ENCODE results near the gene OR2M2.

OR2M2 gene, protein sequence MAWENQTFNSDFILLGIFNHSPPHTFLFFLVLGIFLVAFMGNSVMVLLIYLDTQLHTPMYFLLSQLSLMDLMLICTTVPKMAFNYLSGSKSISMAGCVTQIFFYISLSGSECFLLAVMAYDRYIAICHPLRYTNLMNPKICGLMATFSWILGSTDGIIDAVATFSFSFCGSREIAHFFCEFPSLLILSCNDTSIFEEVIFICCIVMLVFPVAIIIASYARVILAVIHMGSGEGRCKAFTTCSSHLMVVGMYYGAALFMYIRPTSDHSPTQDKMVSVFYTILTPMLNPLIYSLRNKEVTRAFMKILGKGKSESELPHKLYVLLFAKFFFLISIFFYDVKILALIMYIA

DNA sequence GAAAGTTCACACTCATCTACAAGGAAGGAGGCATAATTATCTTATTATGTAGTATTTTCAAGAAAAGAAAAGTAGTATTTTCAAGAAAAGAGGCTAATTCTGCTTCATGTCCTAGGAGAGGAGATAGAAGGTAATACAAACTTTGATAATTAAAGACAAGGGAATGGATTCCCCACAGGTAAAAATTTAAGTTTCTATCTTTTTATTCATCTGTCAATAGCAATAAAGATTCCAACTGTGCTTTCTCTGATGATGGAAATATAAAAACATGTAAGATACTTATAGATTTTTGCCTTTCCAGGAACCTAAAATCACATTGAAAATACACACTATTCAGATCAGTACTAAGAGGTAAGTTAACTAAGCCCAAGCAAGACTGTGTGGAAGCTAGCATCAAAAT is at the start of gene OR2M2:
Gene OR2M2, plus strand, starts transcription at position 301 of the 400 bp plus-strand sequence. CDS start 5,165 bp downstream, outside the sequence.
- ATAC-seq (no peak), DNase-seq (no peak)

DNA sequence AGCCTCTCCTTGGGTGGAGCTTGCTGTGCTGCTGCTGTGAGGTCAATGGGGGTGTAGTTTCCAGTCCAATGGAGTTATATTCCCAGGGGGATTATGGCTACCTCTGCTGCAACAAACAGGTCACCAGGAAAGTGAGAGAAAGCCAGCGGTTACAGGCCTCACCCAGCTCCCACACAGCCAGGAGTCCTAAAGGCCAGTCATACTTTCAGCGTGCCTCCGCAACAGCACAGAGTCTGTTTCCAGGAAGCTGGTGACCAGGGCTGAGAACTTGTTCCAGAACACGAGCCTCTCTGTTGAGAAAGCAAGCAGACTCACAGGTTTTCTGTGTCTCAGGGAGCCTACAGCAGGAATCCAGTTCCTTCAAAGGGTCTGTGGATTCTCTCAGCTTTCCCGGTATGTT is 47.0 kb upstream of the OR2M2 start:
- ATAC-seq (no peak), DNase-seq (no peak)

- DNase-seq: no peak
- no peak for ATAC-seq
These were observed 37.8 kb upstream of the OR2M2 start for GRCh38 chr1:248136811-248137210.

GRCh38 chr1:248140846-248141245 is 33.8 kb upstream of the OR2M2 start:
- DNase-seq: no peak

GRCh38 chr1:248143311-248143710 is 31.3 kb upstream of the OR2M2 start:
- no peak for DNase-seq

More at GRCh38 chr1:248140846-248141245, 33.8 kb upstream of the OR2M2 start:
- ATAC-seq: no peak

GRCh38 chr1:248144513-248145198 is 30.0 kb upstream of the OR2M2 start, which contains the start of gene OR2M5:
TSS of gene OR2M5 (plus strand) at chr1:248145148. CDS start at chr1:248145148, 0 bp downstream.
- DNase-seq: no peak
- no peak for ATAC-seq

More at GRCh38 chr1:248143311-248143710, 31.3 kb upstream of the OR2M2 start:
- ATAC-seq: no peak

- no peak for ATAC-seq
These were observed 22.4 kb upstream of the OR2M2 start for GRCh38 chr1:248152056-248152827.

DNA sequence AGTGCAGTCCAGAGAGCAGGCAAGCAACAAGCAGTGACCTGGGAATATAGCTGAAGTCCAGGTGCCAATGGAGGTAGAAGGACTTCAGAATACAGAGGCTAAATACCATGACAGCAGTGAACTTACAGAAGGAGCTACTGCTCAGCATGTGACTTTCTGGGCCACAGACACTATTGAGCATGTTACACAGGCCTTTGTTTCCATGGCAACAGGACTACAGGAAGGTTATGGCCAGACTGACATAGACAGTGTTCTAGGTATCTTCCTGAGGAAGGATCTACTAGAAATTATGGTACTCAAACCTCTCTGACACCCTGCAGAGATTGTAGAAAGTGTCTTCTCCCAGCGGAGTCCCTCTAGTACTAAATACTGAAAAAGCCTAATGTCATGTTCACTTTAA is 18.7 kb upstream of the OR2M2 start:
- DNase-seq (no peak), ATAC-seq (no peak)

More at GRCh38 chr1:248152056-248152827, 22.4 kb upstream of the OR2M2 start:
- no peak for DNase-seq

DNA sequence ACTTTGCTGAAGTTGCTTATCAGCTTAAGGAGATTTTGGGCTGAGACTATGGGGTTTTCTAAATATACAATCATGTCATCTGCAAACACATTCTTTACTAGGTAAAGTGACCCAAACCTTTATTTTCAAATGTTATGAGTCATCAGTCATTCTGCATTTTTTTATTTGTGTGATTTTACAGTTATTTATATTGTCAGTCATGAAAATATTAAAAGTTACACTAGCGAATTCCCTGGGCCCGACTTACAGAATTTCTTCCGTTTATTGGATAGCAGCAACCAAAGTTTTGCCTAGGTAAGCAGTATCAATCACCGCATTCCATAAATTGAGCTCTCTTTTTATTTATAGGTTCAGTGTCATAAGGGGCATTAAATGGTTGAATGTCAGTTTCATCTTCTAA is 15.9 kb upstream of the OR2M2 start:
- DNase-seq (no peak), ATAC-seq (no peak)

DNA sequence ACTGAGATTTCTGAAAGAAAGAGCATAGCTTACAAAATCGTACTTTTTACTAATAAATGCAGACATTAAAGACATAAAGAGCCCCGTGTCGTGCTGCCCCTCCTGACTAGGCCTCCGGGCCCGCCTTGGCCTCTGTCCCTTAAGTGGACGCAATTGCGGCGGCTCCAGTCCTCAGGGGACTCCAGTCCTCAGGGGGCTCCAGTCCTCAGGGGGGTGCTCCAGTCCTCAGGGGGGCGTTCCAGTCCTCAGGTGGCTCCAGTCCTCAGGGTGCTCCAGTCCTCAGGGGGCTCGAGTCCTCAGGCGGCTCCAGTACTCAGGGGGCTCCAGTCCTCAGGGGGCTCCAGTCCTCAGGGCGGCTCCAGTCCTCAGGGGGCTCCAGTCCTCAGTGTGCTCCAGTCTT is 10.6 kb upstream of the OR2M2 start:
- ATAC-seq (no peak), DNase-seq (no peak)

DNA sequence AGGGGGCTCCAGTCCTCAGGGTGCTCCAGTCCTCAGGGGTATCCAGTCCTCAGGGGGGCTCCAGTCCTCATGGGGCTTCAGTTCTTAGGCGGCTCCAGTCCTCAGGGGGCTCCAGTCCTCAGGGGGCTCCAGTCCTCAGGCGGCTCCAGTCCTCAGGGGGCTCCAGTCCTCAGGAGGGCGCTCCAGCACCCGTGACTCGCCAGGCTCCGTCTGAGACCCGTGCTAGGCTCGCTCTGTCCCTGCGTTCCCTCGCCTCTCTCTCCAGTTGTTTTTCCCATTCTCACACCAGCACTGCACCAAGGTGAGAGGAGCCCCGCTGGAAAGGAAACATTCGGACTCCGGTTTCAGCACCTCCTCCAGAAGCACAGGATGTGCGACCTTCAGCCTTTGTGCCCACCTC is 9.4 kb upstream of the OR2M2 start:
- DNase-seq: no peak
- ATAC-seq: no peak

DNA sequence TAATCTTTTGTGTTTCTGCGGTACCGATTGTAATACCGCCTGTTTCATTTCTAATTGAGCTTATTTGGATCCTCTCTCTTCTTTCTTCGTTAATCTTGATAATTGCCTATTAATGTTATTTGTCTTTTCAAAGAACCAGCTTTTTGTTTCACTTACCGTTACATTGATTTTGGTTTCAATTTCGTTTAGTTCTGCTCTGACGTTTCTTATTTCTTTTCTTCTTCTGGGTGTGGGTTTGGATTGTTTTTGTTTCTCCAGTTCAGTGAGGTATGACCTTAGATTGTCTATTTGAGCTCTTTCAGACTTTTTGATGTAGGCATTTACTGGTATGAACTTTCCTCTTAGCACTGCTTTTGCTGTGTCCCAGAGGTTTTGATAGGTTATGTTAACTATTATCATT is 9.4 kb downstream of the OR2M2 start:
- ATAC-seq: no peak
- DNase-seq: no peak

DNA sequence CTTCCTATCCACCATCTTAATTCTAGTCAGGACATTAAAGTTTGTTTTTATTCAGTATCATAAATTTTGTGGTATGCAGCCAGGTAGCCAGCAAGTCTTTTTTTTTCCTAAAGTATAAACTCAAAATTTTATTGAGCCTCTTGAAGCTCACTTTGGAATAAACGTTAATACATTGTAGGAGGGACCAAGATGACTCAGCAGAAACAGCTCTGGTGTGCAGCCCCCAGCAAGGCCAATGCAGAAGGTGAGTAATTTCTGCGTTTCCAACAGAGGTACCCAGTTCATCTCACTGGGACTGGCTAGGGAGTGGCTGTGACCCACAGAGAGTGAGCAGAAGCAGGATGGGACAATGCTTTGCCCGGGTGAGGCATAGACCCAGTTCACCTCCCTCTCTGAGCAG is 12.7 kb downstream of the OR2M2 start:
- DNase-seq (no peak), ATAC-seq (no peak)

DNA sequence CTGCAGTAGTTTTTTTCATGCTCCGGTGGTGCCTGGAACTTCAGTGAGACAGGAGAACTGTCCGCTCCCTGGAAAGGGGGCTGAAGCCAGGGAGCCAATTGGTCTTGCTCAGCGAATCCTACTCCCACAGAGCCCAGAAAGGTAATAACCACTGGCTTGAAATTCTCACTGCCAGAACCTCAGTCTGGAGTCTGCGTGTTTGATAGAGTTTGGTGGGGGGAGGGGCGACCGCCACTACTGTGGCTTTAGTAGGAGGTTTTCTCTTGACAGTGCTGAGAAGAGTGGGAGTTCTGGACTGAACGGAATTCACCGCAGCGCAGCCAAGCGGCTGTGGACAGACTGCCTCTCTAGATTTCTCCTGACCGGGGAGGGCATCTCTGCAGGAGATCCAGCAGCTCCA is 14.4 kb downstream of the OR2M2 start:
- no peak for ATAC-seq

GRCh38 chr1:248194117-248194516 is 19.5 kb downstream of the OR2M2 start:
- DNase-seq (no peak), ATAC-seq (no peak)

More for the DNA sequence above, 14.4 kb downstream of the OR2M2 start:
- DNase-seq: no peak

GRCh38 chr1:248196965-248197364 is 22.3 kb downstream of the OR2M2 start, which contains the start of gene OR2M3:
TSS of gene OR2M3 (plus strand) at chr1:248197265. CDS start at chr1:248203068, 5,803 bp downstream.
- DNase-seq (no peak), ATAC-seq (no peak)

DNA sequence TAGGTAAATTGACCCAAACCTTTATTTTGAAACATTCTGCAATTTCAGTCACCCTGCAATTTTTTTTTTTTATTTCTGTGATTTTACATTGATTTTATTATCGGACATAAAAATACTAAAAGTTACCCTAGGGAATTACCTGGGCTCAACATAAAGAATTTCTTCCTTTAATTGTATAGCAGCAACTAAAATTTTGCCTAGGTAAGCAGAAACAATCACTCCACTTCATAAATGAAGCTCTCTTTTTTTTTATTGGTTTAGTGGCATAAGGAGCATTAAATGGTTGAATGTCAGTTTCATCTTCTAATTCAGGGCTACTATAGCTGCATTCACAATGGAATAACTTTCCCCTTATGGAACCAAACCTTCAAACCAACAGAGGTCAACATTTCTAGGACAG is 41.3 kb downstream of the OR2M2 start:
- no peak for DNase-seq
- ATAC-seq: no peak

DNA sequence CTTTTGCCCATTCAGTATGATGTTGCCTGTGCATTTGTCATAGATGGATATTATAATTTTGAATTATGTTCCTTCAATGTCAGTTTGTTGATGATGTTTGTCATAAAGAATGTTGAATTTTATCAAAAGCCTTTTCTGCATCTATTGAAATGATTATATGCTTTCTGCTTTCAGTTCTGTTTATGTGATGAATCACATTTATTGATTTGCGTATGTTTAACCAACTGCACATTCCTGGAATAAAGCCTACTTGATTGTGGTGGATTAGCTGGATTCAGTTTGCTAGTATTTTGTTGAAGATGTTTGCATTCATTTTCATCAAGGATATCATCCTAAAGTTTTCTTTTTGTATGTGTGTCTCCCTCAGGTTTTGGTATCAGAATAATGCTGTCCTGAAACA is 50.9 kb downstream of the OR2M2 start:
- DNase-seq: no peak
- ATAC-seq: no peak

DNA sequence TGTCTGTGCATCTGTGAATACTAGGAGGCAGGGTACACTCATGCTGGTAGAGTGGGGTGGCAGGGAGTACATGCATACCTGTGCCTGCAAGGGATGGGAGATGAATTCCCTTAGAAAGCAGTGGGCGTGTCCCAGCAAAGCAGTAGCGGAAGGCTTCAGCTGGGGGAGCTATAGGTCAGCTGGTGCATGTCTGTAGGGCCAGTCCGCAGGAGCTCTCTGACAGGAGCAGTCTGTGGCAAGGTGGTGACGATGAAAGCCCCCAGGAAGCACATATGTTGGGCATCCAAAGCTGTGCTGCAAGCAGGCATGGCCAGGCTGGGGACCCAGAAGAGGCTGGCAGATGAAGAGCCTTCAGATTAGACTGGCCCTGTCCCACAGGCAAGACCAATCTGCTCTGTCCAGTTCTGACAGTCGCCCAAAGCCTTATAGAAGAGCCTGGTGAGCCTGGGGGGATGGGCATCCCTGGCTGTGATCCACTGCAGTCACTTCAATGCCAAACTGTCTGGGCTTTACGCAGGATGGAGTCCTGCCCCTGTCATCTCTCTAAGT is 54.8 kb downstream of the OR2M2 start:
- no peak for ATAC-seq

More for the DNA sequence above, 54.8 kb downstream of the OR2M2 start:
- DNase-seq: no peak
